Esophagus muscularis mucosa (tissue), 3 donors: Measurements from ENCODE around the gene OR5P2.
"Not testable (repeated sequence)": the region's sequence is repeated elsewhere in the genome, so short reads cannot be mapped to it uniquely, and the experiment has no call there.

ENCODE experiments used
- POLR2A ChIP-seq: fragments of 450-650 bp; IDR thresholded peaks from one replicate; pipeline ENCODE4 v1.6.1; 2017; ENCODE audit warnings: antibody characterized with exemption, moderate library complexity, mild to moderate bottlenecking, low read depth
- POLR2AphosphoS5 ChIP-seq, 2 donors: sonication (generic); formaldehyde crosslinking; IDR thresholded peaks; one replicate each; pipeline ENCODE4 v1.6.1; 2017; ENCODE audit warnings: antibody characterized with exemption in 2 of 2
- TF ChIP-seq, protein P1 (sequence below), 3 experiments: fragments of 200-600 bp in 2 of 3; fragments of 450-650 bp in 1 of 3; sonication (generic) in 2 of 3; IDR thresholded peaks; one replicate each; pipeline ENCODE4 v1.5.1; 2017 to 2019; ENCODE audit warnings: antibody characterized with exemption in 3 of 3, mild to moderate bottlenecking in 2 of 3, moderate library complexity in 1 of 3

DNA sequence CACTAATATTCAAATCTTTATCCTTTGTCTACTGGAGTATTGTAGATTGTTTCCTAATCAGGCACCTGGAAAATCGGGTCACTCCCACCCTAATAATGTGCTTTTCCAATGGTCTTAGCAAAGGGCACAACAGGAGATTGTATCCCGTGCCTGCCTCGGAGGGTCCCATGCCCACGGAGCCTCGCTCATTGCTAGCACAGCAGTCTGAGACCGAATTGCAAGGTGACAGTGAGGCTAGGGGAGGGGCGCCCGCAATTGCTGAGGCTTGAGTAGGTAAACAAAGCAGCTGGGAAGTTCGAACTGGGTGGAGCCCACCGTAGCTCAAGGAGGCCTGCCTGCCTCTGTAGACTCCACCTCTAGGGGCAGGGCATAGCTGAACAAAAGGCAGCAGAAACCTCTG is 32.4 kb downstream of the OR5P2 start:
- TF ChIP-seq, protein P1, sequence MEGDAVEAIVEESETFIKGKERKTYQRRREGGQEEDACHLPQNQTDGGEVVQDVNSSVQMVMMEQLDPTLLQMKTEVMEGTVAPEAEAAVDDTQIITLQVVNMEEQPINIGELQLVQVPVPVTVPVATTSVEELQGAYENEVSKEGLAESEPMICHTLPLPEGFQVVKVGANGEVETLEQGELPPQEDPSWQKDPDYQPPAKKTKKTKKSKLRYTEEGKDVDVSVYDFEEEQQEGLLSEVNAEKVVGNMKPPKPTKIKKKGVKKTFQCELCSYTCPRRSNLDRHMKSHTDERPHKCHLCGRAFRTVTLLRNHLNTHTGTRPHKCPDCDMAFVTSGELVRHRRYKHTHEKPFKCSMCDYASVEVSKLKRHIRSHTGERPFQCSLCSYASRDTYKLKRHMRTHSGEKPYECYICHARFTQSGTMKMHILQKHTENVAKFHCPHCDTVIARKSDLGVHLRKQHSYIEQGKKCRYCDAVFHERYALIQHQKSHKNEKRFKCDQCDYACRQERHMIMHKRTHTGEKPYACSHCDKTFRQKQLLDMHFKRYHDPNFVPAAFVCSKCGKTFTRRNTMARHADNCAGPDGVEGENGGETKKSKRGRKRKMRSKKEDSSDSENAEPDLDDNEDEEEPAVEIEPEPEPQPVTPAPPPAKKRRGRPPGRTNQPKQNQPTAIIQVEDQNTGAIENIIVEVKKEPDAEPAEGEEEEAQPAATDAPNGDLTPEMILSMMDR (IDR thresholded peaks at IDR 0.05) = not testable (repeated sequence)
- not testable (repeated sequence) for TF ChIP-seq POLR2AphosphoS5 (IDR thresholded peaks at IDR 0.05); POLR2A
